OCI-LY1 (cell line): ENCODE results near the gene DLG5.

Experiments
- H2AFZ ChIP-seq: fragments of 200-600 bp; sonication (generic), shearing (Covaris generic); 2 replicates; pipeline ENCODE4 v1.6.0; 2014; ENCODE audit warnings: antibody characterized with exemption, mild to moderate bottlenecking, low read length
- H3F3A ChIP-seq: fragments of 200-600 bp; sonication (generic), shearing (Covaris generic); 2 replicates; pipeline ENCODE4 v1.6.0; 2014; ENCODE audit warnings: mild to moderate bottlenecking, antibody characterized with exemption, low read length, moderate library complexity; ENCODE audit not compliant: insufficient read depth
- H3K27ac ChIP-seq: fragments of 200-600 bp; sonication (generic); 2 replicates; pipeline ENCODE4 v1.5.1; 2014; ENCODE audit warnings: low read length, mixed run types, mild to moderate bottlenecking, low read depth; ENCODE audit not compliant: poor library complexity, severe bottlenecking
- H3K27me3 ChIP-seq: fragments of 200-600 bp; sonication (generic); 2 replicates; pipeline ENCODE4 v1.6.0; 2014; ENCODE audit warnings: antibody characterized with exemption, mild to moderate bottlenecking, low read length, moderate library complexity; ENCODE audit not compliant: insufficient read depth
- H3K36me3 ChIP-seq: fragments of 200-600 bp; sonication (generic); 2 replicates; pipeline ENCODE4 v1.6.1; 2014; ENCODE audit warnings: mild to moderate bottlenecking, antibody characterized with exemption, low read length, moderate library complexity, mixed read lengths; ENCODE audit not compliant: insufficient read depth
- H3K4me1 ChIP-seq: fragments of 200-600 bp; sonication (generic); 2 replicates; pipeline ENCODE4 v1.5.1; 2014; ENCODE audit warnings: mild to moderate bottlenecking, low read length, moderate library complexity; ENCODE audit not compliant: insufficient read depth, severe bottlenecking
- H3K4me2 ChIP-seq: fragments of 200-600 bp; sonication (generic), shearing (Covaris generic); 2 replicates; pipeline ENCODE4 v1.6.1; 2014; ENCODE audit warnings: low read length
- H3K4me3 ChIP-seq: fragments of 200-600 bp; sonication (generic); 2 replicates; pipeline ENCODE4 v1.5.1; 2014; ENCODE audit warnings: low read length, low read depth, mild to moderate bottlenecking, mixed read lengths; ENCODE audit not compliant: poor library complexity, severe bottlenecking
- H3K79me2 ChIP-seq: fragments of 200-600 bp; shearing (Covaris generic); 2 replicates; pipeline ENCODE4 v1.6.1; 2016; ENCODE audit warnings: mixed run types, low read length, mixed read lengths; ENCODE audit not compliant: insufficient read depth
- H3K9ac ChIP-seq: fragments of 200-600 bp; sonication (generic), shearing (Covaris generic); 2 replicates; pipeline ENCODE4 v1.6.1; 2014; ENCODE audit warnings: mild to moderate bottlenecking, low read length, mixed read lengths
- H3K9me2 ChIP-seq: fragments of 200-600 bp; sonication (generic), shearing (Covaris generic); 2 replicates; pipeline ENCODE4 v1.6.1; 2014; ENCODE audit warnings: low read depth, mild to moderate bottlenecking, low read length, mixed read lengths
- H3K9me3 ChIP-seq: fragments of 200-600 bp; shearing (Covaris generic); 2 replicates; pipeline ENCODE4 v1.6.1; 2014; ENCODE audit warnings: low read length, mixed read lengths
- H4K20me1 ChIP-seq: fragments of 200-600 bp; sonication (generic), shearing (Covaris generic); 2 replicates; pipeline ENCODE4 v1.6.0; 2016; ENCODE audit warnings: mild to moderate bottlenecking, low read length; ENCODE audit not compliant: insufficient read depth
- EZH2 ChIP-seq: fragments of 200-600 bp; sonication (generic), shearing (Covaris generic); IDR thresholded peaks from 2 replicates; pipeline ENCODE4 v1.8.0; 2017; ENCODE audit warnings: borderline replicate concordance, mixed run types, mild to moderate bottlenecking, antibody characterized with exemption, low read length, moderate library complexity, mixed read lengths
- TF ChIP-seq, protein P1 (sequence below): fragments of 200-600 bp; sonication (generic), shearing (Covaris generic); IDR thresholded peaks from 2 replicates; pipeline ENCODE4 v1.5.1; 2017; ENCODE audit warnings: mild to moderate bottlenecking, antibody characterized with exemption, low read length, moderate library complexity, mixed read lengths

DLG5 gene

DNA sequence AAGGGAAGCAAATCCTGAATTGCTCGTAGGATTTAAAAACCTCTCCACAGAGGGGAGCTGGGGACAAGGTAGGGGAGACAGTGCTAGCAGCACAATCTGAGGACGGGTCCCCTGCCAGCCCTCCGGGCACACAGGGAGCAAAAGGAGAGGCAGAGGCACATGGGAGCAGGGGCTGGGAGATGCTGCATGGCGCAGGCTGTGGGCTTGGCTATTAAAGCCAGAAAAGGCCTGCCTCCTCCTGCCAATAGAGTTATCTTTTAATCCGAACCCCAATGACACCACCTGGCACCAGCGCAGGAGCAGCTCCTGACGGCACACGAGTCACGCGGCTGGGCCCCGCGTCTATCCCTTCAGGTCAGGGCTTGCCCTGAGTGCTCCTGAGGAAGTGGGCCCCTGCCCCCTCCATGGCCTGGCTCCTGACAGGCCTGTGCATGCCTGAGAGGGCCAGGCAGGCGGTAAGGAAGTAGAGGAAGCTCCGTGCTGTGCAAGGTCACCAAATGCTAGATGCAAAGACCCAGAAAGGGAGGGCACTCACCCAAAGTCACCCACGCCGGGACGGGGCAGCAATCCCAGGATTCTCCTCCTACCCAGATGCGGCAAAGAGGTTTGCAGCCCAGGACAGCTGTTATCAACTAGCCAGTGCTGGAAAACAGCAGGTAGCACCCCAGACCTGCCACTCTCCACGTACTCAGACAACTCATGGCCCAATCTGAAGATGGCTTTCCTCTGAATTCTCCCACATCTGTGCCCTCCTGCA, 28.1 kb downstream of the DLG5 start:
- no peak overlapping the region for H3K27ac ChIP-seq
- H3K79me2 ChIP-seq = no peaks in the 10 kb centered on the region
- no peak overlapping the region for H3K9ac ChIP-seq
- H3K4me1 ChIP-seq = no peaks in the 10 kb centered on the region
- no peak overlapping the region for H2AFZ ChIP-seq
- no peaks in the 10 kb centered on the region for H3K9me3 ChIP-seq
- H3K4me2 ChIP-seq = no peak overlapping the region
- no peak overlapping the region for H3K4me3 ChIP-seq
- no peaks in the 10 kb centered on the region for H3K9me2 ChIP-seq
- TF ChIP-seq, protein P1, sequence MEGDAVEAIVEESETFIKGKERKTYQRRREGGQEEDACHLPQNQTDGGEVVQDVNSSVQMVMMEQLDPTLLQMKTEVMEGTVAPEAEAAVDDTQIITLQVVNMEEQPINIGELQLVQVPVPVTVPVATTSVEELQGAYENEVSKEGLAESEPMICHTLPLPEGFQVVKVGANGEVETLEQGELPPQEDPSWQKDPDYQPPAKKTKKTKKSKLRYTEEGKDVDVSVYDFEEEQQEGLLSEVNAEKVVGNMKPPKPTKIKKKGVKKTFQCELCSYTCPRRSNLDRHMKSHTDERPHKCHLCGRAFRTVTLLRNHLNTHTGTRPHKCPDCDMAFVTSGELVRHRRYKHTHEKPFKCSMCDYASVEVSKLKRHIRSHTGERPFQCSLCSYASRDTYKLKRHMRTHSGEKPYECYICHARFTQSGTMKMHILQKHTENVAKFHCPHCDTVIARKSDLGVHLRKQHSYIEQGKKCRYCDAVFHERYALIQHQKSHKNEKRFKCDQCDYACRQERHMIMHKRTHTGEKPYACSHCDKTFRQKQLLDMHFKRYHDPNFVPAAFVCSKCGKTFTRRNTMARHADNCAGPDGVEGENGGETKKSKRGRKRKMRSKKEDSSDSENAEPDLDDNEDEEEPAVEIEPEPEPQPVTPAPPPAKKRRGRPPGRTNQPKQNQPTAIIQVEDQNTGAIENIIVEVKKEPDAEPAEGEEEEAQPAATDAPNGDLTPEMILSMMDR = no peak
- no peak for TF ChIP-seq EZH2
- H3K27me3 ChIP-seq = no peaks in the 10 kb centered on the region
- no peaks in the 10 kb centered on the region for H4K20me1 ChIP-seq
- no peaks in the 10 kb centered on the region for H3F3A ChIP-seq
- no peaks in the 10 kb centered on the region for H3K36me3 ChIP-seq

DNA sequence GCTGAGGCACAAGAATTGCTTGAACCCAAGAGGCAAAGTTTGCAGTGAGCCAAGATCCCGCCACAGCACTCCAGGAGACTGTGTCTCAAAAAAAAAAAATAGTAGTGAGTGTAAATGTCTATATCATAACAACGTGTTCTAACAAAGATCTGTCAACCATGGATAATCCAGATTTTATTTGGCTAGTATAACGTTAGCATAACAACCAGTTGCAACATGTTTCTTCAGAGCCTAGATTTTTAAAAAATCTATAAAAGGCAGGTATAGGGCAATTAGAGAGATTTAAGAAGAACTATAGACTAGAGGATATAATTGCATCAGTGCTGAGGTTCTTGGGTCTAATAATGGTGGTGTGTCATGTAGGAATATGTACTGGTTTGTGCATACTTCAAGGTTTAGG, 30.5 kb downstream of the DLG5 start:
- Histone ChIP-seq H3K9me2 (no peaks in the 10 kb centered on the region), H4K20me1 (no peaks in the 10 kb centered on the region), H3K9ac (no peak overlapping the region), H3K4me2 (no peak overlapping the region), H3K4me3 (no peak overlapping the region), H3K27me3 (no peaks in the 10 kb centered on the region), H3K36me3 (no peaks in the 10 kb centered on the region), H3F3A (no peaks in the 10 kb centered on the region), H2AFZ (no peak overlapping the region), H3K79me2 (no peaks in the 10 kb centered on the region), H3K9me3 (no peaks in the 10 kb centered on the region), H3K27ac (no peak overlapping the region), H3K4me1 (no peaks in the 10 kb centered on the region)
- TF ChIP-seq, protein P1 = no peak
- TF ChIP-seq EZH2 = no peak

DNA sequence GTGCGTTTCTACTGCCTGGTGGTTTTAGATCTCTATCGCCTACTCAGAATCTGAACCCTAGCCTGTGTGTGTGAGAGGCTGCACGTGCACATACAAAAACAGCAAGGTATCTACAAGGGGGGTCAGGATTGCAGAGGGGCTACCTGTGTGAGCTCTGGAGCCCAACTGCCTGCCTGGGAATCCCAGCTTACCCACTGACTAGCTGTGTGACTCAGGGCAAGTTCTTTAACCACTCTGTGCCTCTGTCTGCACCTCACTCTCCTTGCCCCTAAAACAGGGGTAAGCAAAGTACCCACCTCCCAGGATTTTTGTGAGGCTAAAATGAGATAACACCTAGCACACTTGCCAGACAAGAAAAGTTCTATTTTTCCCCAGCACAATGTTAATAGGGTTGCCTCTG, 32.5 kb downstream of the DLG5 start:
- Histone ChIP-seq H3F3A (no peaks in the 10 kb centered on the region), H3K9ac (no peak overlapping the region), H4K20me1 (no peaks in the 10 kb centered on the region), H3K4me2 (no peak overlapping the region), H3K4me1 (no peaks in the 10 kb centered on the region), H3K79me2 (no peaks in the 10 kb centered on the region), H3K27me3 (no peaks in the 10 kb centered on the region), H3K9me2 (no peaks in the 10 kb centered on the region), H3K27ac (no peak overlapping the region), H2AFZ (no peak overlapping the region), H3K9me3 (no peaks in the 10 kb centered on the region), H3K36me3 (no peaks in the 10 kb centered on the region), H3K4me3 (no peak overlapping the region)
- TF ChIP-seq, protein P1 = no peak
- TF ChIP-seq EZH2 = no peak
